GM15510 (cell line): ENCODE results near the gene PPP1R13B.

ENCODE experiments used
- POLR2A ChIP-seq: IDR thresholded peaks from 3 replicates; pipeline ENCODE4 v1.6.1; 2011; ENCODE audit warnings: borderline replicate concordance; ENCODE audit not compliant: insufficient read length; ENCODE audit errors: extremely low read depth

Gene PPP1R13B

GRCh38 chr14:103871596-103872480 lies 24.5 kb upstream of the PPP1R13B start:
- TF ChIP-seq POLR2A = peak; percentile 34

GRCh38 chr14:103870891-103871595 lies 23.7 kb upstream of the PPP1R13B start:
- TF ChIP-seq POLR2A = no peak

GRCh38 chr14:103870144-103870876 lies 22.9 kb upstream of the PPP1R13B start:
- no peak for TF ChIP-seq POLR2A

- TF ChIP-seq POLR2A = no peak
Measured at GRCh38 chr14:103869406-103870143, 22.2 kb upstream of the PPP1R13B start.

- TF ChIP-seq POLR2A = no peak
Measured at GRCh38 chr14:103868242-103868897, 21.0 kb upstream of the PPP1R13B start.

GRCh38 chr14:103867523-103867953 lies 20.2 kb upstream of the PPP1R13B start:
- TF ChIP-seq POLR2A = no peak

- TF ChIP-seq POLR2A = no peak
Measured at GRCh38 chr14:103867020-103867419, 19.6 kb upstream of the PPP1R13B start.

- no peak for TF ChIP-seq POLR2A
Measured at GRCh38 chr14:103863245-103863644, 15.9 kb upstream of the PPP1R13B start.

- TF ChIP-seq POLR2A = no peak
Measured at GRCh38 chr14:103862393-103862782, 15.0 kb upstream of the PPP1R13B start.

GRCh38 chr14:103861413-103862392 lies 14.3 kb upstream of the PPP1R13B start:
- no peak for TF ChIP-seq POLR2A

- no peak for TF ChIP-seq POLR2A
Measured at GRCh38 chr14:103859416-103860202, 12.2 kb upstream of the PPP1R13B start.
